Stimulated activated CD8-positive, alpha-beta memory T cell treated with anti-CD3 and anti-CD28 coated beads, Interleukin-2, amount 100 ng/mL, for 1 hour (primary cell): ENCODE measurements around the gene BST1.
"Not testable (repeated sequence)": the region's sequence is repeated elsewhere in the genome, so short reads cannot be mapped to it uniquely, and the experiment has no call there.

Experiments
- DNase-seq, 2 donors: peaks; one replicate each; pipeline ENCODE4 v3.0.0-alpha.2; 2020; ENCODE audit warnings: low read depth in 2 of 2

The BST1 gene

GRCh38 chr4:15746110-15746509 lies 43.2 kb downstream of the BST1 start:
- DNase-seq, result no peak

DNA sequence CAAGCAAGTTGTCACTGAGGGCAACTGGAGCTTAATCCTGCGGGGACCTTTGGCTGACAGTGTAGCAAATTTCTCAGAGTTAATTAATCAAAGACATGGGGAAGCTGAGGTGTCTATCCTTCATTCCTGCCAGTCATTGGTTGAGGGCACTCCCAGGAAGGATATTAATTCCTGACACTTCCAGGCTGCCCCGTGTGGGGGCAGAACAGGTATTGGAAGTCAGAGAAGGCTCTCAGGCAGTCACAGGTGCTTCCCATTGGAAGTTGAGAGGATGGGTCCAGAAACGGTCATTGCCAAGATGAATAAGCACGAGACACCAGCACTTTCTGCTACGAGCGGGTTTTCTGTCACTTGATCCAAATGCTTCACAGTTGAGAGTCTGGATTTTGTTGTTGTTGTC lies 46.1 kb downstream of the BST1 start:
- no peak for DNase-seq

GRCh38 chr4:15751153-15751552 lies 48.3 kb downstream of the BST1 start:
- no peak for DNase-seq

GRCh38 chr4:15753081-15753480 lies 50.2 kb downstream of the BST1 start:
- no peak for DNase-seq

GRCh38 chr4:15753786-15754185 lies 50.9 kb downstream of the BST1 start:
- no peak for DNase-seq

- DNase-seq, result no peak
Measured at GRCh38 chr4:15754323-15754722, 51.5 kb downstream of the BST1 start.

DNA sequence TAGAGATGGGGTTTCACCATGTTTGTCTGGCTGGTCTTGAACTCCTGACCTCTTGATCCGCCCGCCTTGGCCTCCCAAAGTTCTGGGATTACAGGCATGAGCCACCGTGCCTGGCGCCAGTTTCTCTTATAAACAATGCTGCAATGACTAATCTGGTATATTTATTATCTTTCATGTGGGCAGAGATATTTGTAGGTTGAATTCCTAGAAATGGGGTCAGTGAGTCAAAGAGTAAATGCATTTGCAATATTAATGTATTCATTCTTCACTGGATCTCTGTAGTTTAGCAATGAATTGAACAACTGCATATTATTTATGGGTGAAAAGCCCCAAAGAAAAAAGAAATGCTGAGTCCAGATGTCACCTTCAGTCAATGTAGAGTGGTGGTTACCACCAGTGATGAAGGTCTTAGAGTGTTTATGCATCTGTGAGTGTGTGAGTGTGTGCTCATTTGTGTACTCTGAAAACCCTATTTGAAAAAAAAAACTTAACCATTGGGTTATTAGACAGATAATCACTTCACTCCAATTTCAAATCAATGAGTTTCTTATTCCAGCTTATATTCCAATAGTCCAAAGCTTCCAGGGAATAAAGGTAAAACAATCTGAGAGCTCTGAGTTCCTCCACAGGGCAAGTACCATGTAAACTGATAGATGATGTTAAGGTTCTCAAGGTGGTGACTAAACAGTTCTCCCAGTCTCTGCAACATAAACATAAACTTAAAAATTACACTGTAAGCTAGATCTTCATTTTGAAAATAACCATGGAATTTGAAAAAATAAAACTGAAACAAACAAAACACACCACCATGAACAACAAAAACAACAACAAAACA lies 52.7 kb downstream of the BST1 start:
- no peak for DNase-seq

DNA sequence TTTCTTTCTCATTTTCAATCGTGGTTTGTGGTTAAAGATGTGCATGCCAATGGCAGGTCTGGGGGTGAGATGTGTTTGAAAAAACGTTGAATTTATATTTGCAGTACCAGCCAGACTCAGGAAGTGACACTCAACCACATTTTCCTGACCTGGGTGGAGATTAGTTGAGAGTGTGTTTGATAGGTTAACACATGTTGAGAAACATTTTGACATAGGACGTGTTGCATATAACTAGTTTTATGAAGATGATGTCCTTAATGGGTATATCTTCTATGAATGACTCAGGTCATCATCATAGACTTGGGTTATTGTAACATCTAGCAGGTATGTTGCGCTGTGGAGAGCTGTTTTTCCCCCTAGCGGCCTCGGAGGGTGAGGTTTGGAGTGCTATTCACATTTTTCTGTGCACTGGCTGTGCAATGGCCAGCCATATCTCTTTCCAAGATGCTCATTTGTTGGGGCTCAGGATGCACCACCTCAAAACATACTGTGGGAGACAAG lies 53.5 kb downstream of the BST1 start:
- DNase-seq, result peak; percentile 45 to 47

GRCh38 chr4:15757054-15757453 lies 54.2 kb downstream of the BST1 start:
- DNase-seq, result no peak

- no peak for DNase-seq
Measured at GRCh38 chr4:15758294-15758693, 55.4 kb downstream of the BST1 start.

DNA sequence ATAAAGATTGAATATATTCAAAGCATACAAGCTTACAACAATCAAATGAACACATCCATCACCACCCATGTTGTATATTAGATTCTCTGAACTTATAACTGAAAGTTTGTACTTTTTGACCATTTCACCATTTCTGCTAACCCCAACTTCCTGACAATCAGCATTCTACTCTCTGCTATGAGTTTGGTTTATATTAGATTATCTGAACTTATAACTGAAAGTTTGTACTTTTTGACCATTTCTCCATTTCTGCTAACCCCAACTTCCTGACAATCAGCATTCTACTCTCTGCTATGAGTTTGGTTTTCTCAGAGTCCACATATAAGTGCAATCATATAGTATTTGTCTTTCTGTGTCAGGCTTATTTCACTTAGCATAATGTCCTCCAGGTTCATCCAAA lies 59.6 kb downstream of the BST1 start:
- not testable (repeated sequence) for DNase-seq

DNA sequence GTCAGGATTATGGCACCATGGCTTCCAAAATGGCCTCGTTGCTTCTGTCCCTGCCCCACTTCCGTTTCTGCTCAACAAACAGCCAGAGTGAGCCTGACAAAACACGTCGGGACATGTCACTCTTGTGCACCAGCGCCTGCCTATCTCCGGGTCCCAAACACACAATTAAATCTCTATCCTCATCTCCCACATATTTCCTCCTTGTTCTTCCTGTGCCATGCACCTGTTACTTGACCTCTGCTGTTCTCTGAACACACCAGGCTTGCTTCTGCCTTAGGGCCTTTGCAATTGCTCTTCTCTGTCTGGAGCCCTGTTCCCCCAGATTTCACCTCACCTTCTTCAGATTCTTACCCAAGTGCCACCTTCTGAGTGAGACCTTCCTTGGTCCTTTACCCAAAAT lies 62.5 kb downstream of the BST1 start:
- no peak for DNase-seq

- DNase-seq, result no peak
Measured at GRCh38 chr4:15765910-15766697, 63.2 kb downstream of the BST1 start.

DNA sequence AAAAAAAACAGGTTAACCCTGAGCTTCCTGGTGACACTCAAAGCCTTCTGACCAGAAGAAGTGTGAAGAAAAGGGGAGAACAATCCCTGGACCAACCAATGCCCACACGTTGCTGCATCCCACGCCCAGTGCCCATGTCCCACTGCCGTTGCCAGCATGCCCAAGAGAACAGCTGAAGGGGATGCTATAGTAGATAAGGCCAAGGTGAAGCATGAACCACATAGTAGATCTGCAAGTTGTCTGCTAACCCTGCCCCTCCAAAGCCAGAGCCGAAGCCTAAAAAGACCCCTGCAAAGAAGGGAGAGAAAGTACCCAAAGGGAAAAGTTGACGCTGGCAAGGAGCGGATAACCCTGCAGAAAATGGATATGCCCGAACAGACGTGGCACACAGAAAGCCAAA lies 64.0 kb downstream of the BST1 start:
- no peak for DNase-seq

GRCh38 chr4:15769202-15769601 lies 66.3 kb downstream of the BST1 start:
- no peak for DNase-seq

GRCh38 chr4:15771216-15772058 lies 68.6 kb downstream of the BST1 start:
- DNase-seq, result no peak

GRCh38 chr4:15774020-15774420 lies 71.2 kb downstream of the BST1 start:
- no peak for DNase-seq

GRCh38 chr4:15776871-15777648 lies 74.2 kb downstream of the BST1 start:
- DNase-seq, result no peak

GRCh38 chr4:15777697-15778288 lies 74.9 kb downstream of the BST1 start:
- DNase-seq, result no peak

GRCh38 chr4:15778289-15779241 lies 75.7 kb downstream of the BST1 start, which contains the start of gene CD38:
Gene CD38, plus strand, starts transcription at chr4:15778328. Its CDS starts 87 bp downstream, at chr4:15778415.
- no peak for DNase-seq
